Measurements from ENCODE around the gene KCNN1.

- no peak for TF ChIP-seq CTCF (IDR thresholded peaks at IDR 0.05)
- TF ChIP-seq ZFX (IDR thresholded peaks at IDR 0.05; ENCODE audit: borderline replicate concordance): no peak
Measured at GRCh38 chr19:17922138-17922537, 44.8 kb upstream of the KCNN1 start.
